NB4 (cell line): ENCODE results near the gene MIEN1.
"Not testable (repeated sequence)": the region's sequence is repeated elsewhere in the genome, so short reads cannot be mapped to it uniquely, and the experiment has no call there.

Experiments
- DNase-seq: peaks from one replicate; pipeline ENCODE4 v3.0.0; 2010; ENCODE audit warnings: low read depth
- H3K4me3 ChIP-seq: one replicate; pipeline ENCODE4 v1.5.1; 2011; ENCODE audit warnings: mild to moderate bottlenecking, low read depth, low read length, moderate library complexity
- MYC ChIP-seq: IDR thresholded peaks from 2 replicates; pipeline ENCODE4 v1.6.1; 2011; ENCODE audit warnings: low read depth, low read length
- POLR2A ChIP-seq: IDR thresholded peaks from 2 replicates; pipeline ENCODE4 v1.6.1; 2011; ENCODE audit warnings: mild to moderate bottlenecking; ENCODE audit not compliant: insufficient read length; ENCODE audit errors: extremely low read depth
- TF ChIP-seq, protein P1 (sequence below): IDR thresholded peaks from 2 replicates; pipeline ENCODE4 v1.6.1; 2011; ENCODE audit warnings: low read depth, low read length
- TF ChIP-seq, protein P2 (sequence below): IDR thresholded peaks from one replicate; pipeline ENCODE4 v1.5.1; 2012; ENCODE audit warnings: low read depth, low read length

MIEN1 gene

GRCh38 chr17:39751637-39752036, 21.3 kb upstream of the MIEN1 start:
- no peak overlapping the region for H3K4me3 ChIP-seq
- TF ChIP-seq, protein P1, sequence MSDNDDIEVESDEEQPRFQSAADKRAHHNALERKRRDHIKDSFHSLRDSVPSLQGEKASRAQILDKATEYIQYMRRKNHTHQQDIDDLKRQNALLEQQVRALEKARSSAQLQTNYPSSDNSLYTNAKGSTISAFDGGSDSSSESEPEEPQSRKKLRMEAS: no peak
- no peak for TF ChIP-seq MYC
- TF ChIP-seq POLR2A: no peak
- TF ChIP-seq, protein P2, sequence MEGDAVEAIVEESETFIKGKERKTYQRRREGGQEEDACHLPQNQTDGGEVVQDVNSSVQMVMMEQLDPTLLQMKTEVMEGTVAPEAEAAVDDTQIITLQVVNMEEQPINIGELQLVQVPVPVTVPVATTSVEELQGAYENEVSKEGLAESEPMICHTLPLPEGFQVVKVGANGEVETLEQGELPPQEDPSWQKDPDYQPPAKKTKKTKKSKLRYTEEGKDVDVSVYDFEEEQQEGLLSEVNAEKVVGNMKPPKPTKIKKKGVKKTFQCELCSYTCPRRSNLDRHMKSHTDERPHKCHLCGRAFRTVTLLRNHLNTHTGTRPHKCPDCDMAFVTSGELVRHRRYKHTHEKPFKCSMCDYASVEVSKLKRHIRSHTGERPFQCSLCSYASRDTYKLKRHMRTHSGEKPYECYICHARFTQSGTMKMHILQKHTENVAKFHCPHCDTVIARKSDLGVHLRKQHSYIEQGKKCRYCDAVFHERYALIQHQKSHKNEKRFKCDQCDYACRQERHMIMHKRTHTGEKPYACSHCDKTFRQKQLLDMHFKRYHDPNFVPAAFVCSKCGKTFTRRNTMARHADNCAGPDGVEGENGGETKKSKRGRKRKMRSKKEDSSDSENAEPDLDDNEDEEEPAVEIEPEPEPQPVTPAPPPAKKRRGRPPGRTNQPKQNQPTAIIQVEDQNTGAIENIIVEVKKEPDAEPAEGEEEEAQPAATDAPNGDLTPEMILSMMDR: no peak
- DNase-seq: no peak

DNA sequence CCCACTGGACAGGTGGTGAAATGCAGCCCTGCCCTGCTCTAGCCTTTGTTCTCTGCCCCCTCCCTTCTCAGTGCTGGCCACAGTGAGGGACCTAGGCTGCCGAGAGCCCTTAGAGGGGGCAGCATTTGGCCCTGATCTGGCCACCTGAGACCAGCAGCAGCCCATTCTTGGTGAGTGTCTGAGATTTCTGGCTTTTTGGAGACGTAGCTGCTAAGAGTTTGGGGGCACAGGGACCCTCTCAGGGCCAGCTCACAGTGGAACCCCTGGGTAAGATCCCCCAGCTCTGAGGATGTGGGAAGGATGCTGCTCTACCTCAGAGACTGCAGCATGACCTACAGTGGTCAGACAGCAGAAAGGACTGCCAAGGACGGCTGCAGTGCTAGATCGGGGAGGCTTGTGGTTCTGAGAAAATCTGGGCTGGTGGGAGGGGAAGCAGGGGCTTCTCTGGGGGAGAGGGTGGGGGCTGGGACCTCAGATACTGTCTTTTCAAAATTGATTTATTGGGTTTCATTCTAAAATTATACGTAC, 20.7 kb upstream of the MIEN1 start:
- no peak for DNase-seq
- no peak overlapping the region for H3K4me3 ChIP-seq
- no peak for TF ChIP-seq MYC
- TF ChIP-seq, protein P1: no peak
- TF ChIP-seq POLR2A: no peak
- TF ChIP-seq, protein P2: no peak

DNA sequence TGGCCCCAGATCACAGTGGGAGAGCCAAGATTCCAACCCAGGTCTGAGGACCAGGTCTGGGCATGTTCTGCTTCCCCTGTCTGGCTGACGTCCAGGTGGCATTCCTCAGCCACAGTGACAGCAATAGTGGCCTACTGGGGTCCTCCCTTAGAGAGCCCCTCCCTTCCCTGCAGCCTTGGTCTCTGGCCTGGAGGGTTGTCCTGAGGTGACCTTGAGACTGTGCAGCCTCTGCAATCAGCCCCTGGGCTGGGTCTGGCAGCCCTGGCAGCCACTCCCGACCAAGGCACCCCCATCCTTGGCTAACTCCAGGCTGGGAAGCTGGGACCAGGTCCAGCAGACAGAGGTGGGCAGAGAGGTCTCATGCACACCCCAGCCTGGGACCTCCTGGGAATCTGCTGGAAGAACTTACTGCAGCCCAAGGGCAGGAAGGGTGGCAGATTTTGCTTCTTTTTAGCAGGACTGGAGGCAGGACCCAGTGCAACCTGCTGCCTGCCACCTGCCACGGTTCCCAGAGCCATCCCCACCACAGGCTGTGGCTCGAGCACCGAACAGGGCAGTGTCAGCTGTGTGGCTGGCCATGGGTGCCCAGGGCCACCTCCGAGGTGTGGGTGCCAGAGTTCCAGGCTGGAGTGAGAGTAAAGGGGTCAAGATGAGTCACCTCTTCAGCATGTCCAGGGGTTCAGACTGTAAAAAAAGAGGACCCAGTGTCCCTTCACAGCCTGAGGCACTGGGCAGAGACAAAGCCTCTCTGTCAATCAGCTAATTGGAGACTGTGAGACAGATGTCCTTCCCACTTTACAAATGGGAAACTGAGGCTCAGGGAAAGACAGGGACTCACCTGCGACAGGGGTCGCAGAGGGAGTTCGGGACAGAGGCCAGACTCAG, 20.0 kb upstream of the MIEN1 start:
- TF ChIP-seq MYC (no peak), POLR2A (no peak)
- TF ChIP-seq, protein P2: no peak
- TF ChIP-seq, protein P1: no peak
- DNase-seq: no peak
- H3K4me3 ChIP-seq: no peak overlapping the region

DNA sequence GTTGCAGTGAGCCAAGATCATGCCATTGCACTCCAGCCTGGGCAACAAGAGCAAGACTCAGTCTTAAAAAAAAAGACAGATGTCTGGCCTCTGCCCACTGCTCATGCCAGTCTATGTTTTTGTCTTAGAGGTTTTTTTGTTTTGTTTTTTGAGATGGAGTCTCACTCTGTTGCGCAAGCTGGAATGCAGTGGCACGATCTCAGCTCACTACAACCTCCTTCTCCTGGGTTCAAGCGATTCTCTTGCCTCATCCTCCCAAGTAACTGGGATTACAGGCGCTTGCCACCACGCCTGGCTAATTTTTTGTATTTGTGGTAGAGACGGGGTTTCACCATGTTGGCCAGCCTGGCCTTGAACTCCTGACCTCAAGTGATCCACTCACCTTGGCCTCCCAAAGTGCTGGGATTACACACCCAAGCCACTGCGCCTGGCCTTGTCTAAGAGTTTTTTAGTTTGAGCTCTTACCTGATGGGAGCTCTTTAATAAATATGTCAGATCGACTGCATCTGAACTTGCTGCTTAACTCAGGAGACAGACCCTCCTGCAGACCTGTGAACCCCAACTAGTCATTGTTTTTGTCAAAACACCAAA, 18.2 kb upstream of the MIEN1 start:
- not testable (repeated sequence) for H3K4me3 ChIP-seq, DNase-seq

DNA sequence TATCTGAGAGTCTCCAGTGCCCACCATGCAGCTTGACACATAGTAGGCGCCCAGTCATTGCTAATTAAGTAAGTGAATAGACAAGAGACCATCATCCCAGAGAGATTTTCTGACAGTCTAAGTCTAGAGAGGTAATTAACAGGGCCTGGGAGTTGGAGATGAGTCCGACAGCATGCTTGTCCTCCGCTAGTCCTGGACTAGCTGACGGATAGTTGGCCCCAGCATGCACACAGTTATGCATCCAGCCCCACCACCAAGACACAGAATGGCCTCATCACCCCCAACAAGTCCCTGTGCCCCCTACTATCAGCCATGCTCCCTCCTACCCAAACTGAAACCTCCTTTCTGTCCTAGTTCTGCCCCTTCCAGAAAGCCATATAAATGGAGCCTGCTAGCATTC, 17.4 kb upstream of the MIEN1 start:
- no peak for DNase-seq

DNA sequence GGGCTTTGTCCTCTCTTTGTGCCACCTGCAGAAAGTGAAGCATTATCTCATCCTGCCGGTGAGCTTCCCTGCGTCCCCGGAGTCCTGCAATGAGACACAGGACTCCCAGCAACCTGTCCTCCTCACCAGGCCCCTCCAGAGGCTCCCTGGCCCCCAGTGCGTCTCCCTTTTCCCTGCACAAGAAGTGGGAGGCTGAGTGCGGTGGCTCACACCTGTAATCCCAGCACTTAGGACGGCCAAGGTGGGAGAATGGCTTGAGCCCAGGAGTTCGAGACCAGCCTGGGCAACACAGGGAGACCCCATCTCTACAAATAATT, 15.8 kb upstream of the MIEN1 start:
- TF ChIP-seq POLR2A (no peak), MYC (no peak)
- TF ChIP-seq, protein P2: no peak
- TF ChIP-seq, protein P1: no peak
- no peak for DNase-seq
- no peak overlapping the region for H3K4me3 ChIP-seq

More for the DNA sequence above, 17.4 kb upstream of the MIEN1 start:
- TF ChIP-seq, protein P1: no peak
- TF ChIP-seq, protein P2: no peak
- TF ChIP-seq MYC: no peak
- no peak for TF ChIP-seq POLR2A
- H3K4me3 ChIP-seq: no peak overlapping the region
